ENCODE measurements around the gene SCAI.

DNA sequence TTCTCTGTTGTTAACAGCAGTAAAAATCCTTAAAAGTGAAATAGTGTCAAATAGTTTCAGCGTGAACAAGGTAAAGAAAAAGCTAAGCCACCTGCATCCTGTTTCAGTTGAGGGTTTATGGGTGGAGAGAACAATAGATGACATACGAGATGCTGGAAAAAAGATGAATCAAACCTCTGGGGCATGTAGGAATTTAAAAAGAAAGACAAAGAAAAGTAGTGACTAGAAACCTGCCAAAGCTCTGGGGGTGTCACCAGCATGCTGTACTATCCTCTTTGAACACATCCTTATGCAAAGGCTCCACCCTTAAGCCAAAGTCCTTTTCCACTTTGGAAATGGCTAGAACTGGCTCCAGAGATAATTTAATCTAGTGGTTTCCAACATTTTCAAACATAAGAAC is 22.2 kb downstream of the SCAI start:
- TF ChIP-seq, protein P1, sequence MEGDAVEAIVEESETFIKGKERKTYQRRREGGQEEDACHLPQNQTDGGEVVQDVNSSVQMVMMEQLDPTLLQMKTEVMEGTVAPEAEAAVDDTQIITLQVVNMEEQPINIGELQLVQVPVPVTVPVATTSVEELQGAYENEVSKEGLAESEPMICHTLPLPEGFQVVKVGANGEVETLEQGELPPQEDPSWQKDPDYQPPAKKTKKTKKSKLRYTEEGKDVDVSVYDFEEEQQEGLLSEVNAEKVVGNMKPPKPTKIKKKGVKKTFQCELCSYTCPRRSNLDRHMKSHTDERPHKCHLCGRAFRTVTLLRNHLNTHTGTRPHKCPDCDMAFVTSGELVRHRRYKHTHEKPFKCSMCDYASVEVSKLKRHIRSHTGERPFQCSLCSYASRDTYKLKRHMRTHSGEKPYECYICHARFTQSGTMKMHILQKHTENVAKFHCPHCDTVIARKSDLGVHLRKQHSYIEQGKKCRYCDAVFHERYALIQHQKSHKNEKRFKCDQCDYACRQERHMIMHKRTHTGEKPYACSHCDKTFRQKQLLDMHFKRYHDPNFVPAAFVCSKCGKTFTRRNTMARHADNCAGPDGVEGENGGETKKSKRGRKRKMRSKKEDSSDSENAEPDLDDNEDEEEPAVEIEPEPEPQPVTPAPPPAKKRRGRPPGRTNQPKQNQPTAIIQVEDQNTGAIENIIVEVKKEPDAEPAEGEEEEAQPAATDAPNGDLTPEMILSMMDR (conservative IDR thresholded peaks at IDR 0.05; ENCODE audit: low read length): no peak
- no peak for TF ChIP-seq EZH2phosphoT487 (IDR thresholded peaks at IDR 0.05; ENCODE audit: borderline replicate concordance)

Measured in Loucy (cell line).